Panc1 (cell line): ENCODE results near the gene CAPN15. TPM values are rescaled to one million over a fixed set of nuclear protein-coding genes. Genes with fewer than 3 reads are reported as not detected.
"Not testable (repeated sequence)": the region's sequence is repeated elsewhere in the genome, so short reads cannot be mapped to it uniquely, and the experiment has no call there.

Experiments used
- ATAC-seq: fragments of 200-7000 bp; cut with Tn5 transposase; 2 replicates; pipeline ENCODE4 v1.9.1; 2020; ENCODE audit warnings: mild to moderate bottlenecking, moderate library complexity
- Bru-seq: library from RNA; stranded (reverse); fragments of 400-500 nt; gene quantifications from one replicate; lab custom pipeline; 2021; lab: Mats Ljungman, UMichigan
- BruChase-seq, 2 experiments: library from RNA; stranded (reverse); fragments of 400-500 nt; gene quantifications; one replicate each; lab custom pipeline; 2021; lab: Mats Ljungman, UMichigan
- BruUV-seq: library from RNA; stranded (reverse); fragments of 400-500 nt; replicated peaks from 2 replicates; lab custom pipeline; 2021; lab: Mats Ljungman, UMichigan
- CTCF ChIA-PET: fragments of 300-600 bp; sonication (Branson Sonifier 250); formaldehyde crosslinking; loops from one replicate; lab custom pipeline; 2022; ENCODE audit warnings: antibody characterized with exemption; lab: Charles Lee
- POLR2A ChIA-PET: fragments of 300-600 bp; sonication (Branson Sonifier 250); formaldehyde crosslinking; loops from one replicate; lab custom pipeline; 2022; ENCODE audit warnings: antibody characterized with exemption; lab: Charles Lee
- DNase-seq: peaks from one replicate; pipeline ENCODE4 v3.0.0-alpha.2; 2010; ENCODE audit warnings: low read depth, low spot score
- H3K27ac ChIP-seq: 2 replicates; pipeline ENCODE4 v1.5.1; 2011; ENCODE audit warnings: mild to moderate bottlenecking, low read length, inconsistent platforms
- H3K27me3 ChIP-seq: fragments of 200-500 bp; sonication (Bioruptor generic); 2 replicates; pipeline ENCODE4 v1.6.0; 2014; ENCODE audit warnings: low read length, inconsistent platforms; ENCODE audit not compliant: control insufficient read depth, insufficient read depth
- H3K36me3 ChIP-seq: fragments of 200-500 bp; sonication (Bioruptor generic); 2 replicates; pipeline ENCODE4 v1.5.1; 2014; ENCODE audit warnings: inconsistent platforms, mild to moderate bottlenecking, low read length, moderate library complexity; ENCODE audit not compliant: control insufficient read depth, insufficient read depth
- H3K4me1 ChIP-seq: 2 replicates; pipeline ENCODE4 v1.5.1; 2011; ENCODE audit warnings: inconsistent platforms, mild to moderate bottlenecking, low read length, moderate library complexity; ENCODE audit not compliant: control insufficient read depth, insufficient read depth
- H3K4me3 ChIP-seq, 2 experiments: 2 replicates each; pipeline ENCODE4 v1.5.1; 2011 to 2012; ENCODE audit warnings: low read depth in 2 of 2, low read length in 2 of 2, mild to moderate bottlenecking in 2 of 2, inconsistent platforms in 1 of 2, moderate library complexity in 1 of 2
- H3K9me3 ChIP-seq: fragments of 200-500 bp; sonication (Bioruptor generic); 2 replicates; pipeline ENCODE4 v1.5.1; 2014; ENCODE audit warnings: low read depth, mild to moderate bottlenecking, inconsistent platforms, low read length, moderate library complexity; ENCODE audit not compliant: control insufficient read depth, insufficient read depth
- POLR2AphosphoS5 ChIP-seq: IDR thresholded peaks from 2 replicates; pipeline ENCODE4 v1.6.1; 2012; ENCODE audit warnings: mild to moderate bottlenecking, low read depth, low read length, moderate library complexity
- REST ChIP-seq, 2 experiments: IDR thresholded peaks; 2 replicates each; pipeline ENCODE4 v1.6.1; 2011 to 2012; ENCODE audit warnings: low read depth in 2 of 2, control low read depth in 1 of 2, low read length in 1 of 2, mild to moderate bottlenecking in 1 of 2, moderate library complexity in 1 of 2; ENCODE audit not compliant: insufficient read depth in 1 of 2
- SIN3A ChIP-seq: IDR thresholded peaks from 2 replicates; pipeline ENCODE4 v1.6.1; 2012; ENCODE audit warnings: low read depth, mild to moderate bottlenecking, low read length, moderate library complexity, borderline replicate concordance; ENCODE audit not compliant: insufficient read depth
- TCF7L2 ChIP-seq: IDR thresholded peaks from 2 replicates; pipeline ENCODE4 v1.6.1; 2011; ENCODE audit warnings: mild to moderate bottlenecking, low read depth, low read length, inconsistent platforms
- in situ Hi-C: cut with HindIII; loops from 2 replicates; pipeline ENCODE4 v1.10.0; 2016; ENCODE audit warnings: low sequenced_read_pairs, low pct_unique_long_range_greater_than_20kb
- intact Hi-C: fragments of 100-400 bp; cut with micrococcal nuclease; formaldehyde crosslinking; loops from one replicate; pipeline ENCODE4 v1.10.0; 2022; ENCODE audit not compliant: unreplicated experiment
- long read RNA-seq: library from polyadenylated mRNA; unstranded; transcript quantifications from one replicate; pipeline ENCODE4 v2.0.0, GENCODE V29; 2021; ENCODE audit not compliant: unreplicated experiment
- polyA plus RNA-seq: library from polyadenylated mRNA; unstranded; fragments of >200 nt; gene quantifications from one replicate; pipeline ENCODE4 v1.2.1, GENCODE V29; 2012; ENCODE audit warnings: missing spikeins; ENCODE audit not compliant: insufficient read length
- total RNA-seq: library from RNA; stranded (reverse); gene quantifications from one replicate; pipeline ENCODE4 v1.2.1, GENCODE V29; 2021; ENCODE audit not compliant: unreplicated experiment

The CAPN15 gene
- 78.5 TPM for total RNA-seq
- polyA plus RNA-seq: 117 TPM
- Bru-seq, nascent RNA: percentile 58 among the genes with signal in this experiment
- BruChase-seq, experiment 1, labeled RNA remaining after a 2-hour chase: percentile 74 among the genes with signal in this experiment
- percentile 83 among the genes with signal in this experiment for BruChase-seq, experiment 2, labeled RNA remaining after a 6-hour chase
- long read RNA-seq, partial matches to known transcripts: 13 of 36 reads
- long read RNA-seq, other reads (novel, unspliced or antisense): 21 of 36 reads

DNA sequence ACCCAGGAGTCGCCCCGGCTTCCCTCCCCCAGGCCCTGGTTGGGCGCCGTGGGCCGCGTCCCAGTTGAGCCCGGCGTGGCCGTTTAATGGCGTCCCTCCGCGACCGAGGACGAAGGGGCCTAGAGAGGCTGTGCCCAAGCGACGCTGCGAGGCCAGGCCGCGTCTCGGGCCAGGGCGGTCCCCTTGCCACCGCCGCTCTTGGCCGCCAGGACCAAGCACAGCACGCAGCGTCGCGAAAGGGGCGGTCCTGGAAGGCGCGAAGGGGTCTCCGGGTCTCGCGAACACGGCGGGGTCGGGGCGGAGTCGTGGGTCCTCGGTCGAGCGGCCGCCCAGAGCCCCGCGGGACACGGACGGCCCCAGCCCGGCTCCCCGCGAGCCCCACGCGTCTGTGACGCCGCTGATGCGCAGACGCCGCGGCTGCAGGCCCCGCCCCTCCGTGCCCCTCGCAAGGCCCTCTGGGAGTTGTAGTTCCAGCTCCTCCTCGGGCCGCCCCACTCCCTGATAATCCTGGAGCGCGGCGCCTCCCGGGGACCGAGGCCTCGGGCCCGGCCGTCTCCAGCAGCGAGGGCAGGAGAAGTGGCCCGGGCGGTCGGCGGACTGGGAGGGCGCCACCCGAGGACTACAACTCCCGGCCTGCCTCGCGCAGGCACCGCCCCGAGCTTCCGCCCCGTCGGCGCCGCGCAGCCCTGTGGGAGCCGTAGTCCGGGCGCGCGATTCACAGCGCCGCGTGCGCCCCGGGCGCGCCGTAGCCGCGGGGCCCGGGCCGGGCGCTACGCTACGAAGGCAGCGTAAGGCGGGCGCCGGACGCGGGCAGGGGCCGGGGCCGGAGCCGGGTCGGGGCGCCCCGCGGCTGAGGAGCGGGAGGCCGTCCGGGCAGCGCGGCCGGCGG, at the start of gene CAPN15:
TSS of gene CAPN15 (plus strand) at position 698 of the 889 bp plus-strand sequence. CDS start 19,127 bp downstream, outside the sequence.
- BruUV-seq: no TSS peak
- DNase-seq (no peak), ATAC-seq (peak; percentile 83)
- ChIA-PET POLR2A (no interaction called here), CTCF (no interaction called here)
- intact Hi-C loops: no loop called here
- Histone ChIP-seq H3K27me3 (no peaks in the 10 kb centered on the region), H3K4me1 (peaks cover 41% of the 10 kb centered on the region), H3K4me3 (peak within 1 kb of the TSS; percentile 82 to 86), H3K9me3 (no peaks in the 10 kb centered on the region), H3K27ac (peak within 1 kb of the TSS; percentile 95), H3K36me3 (no peaks in the 10 kb centered on the region)
- no peak for TF ChIP-seq TCF7L2
- peak; percentile 58; the same call in 1 of the 2 replicates for TF ChIP-seq POLR2AphosphoS5
- TF ChIP-seq REST (IDR thresholded peaks at IDR 0.05; ENCODE audit: insufficient read depth in 1 of 2, low read depth in 2 of 2, low read length in 1 of 2): no peak
- TF ChIP-seq SIN3A: no peak
- in situ Hi-C loops: no loop called here

- H3K36me3 ChIP-seq, CTCF ChIA-PET, H3K4me3 ChIP-seq, ATAC-seq, in situ Hi-C loops, POLR2A ChIA-PET, H3K9me3 ChIP-seq, H3K4me1 ChIP-seq, H3K27ac ChIP-seq, H3K27me3 ChIP-seq, BruUV-seq, DNase-seq, intact Hi-C loops: not testable (repeated sequence)
Measured at GRCh38 chr16:478287-478686, 49.2 kb upstream of the CAPN15 start.

DNA sequence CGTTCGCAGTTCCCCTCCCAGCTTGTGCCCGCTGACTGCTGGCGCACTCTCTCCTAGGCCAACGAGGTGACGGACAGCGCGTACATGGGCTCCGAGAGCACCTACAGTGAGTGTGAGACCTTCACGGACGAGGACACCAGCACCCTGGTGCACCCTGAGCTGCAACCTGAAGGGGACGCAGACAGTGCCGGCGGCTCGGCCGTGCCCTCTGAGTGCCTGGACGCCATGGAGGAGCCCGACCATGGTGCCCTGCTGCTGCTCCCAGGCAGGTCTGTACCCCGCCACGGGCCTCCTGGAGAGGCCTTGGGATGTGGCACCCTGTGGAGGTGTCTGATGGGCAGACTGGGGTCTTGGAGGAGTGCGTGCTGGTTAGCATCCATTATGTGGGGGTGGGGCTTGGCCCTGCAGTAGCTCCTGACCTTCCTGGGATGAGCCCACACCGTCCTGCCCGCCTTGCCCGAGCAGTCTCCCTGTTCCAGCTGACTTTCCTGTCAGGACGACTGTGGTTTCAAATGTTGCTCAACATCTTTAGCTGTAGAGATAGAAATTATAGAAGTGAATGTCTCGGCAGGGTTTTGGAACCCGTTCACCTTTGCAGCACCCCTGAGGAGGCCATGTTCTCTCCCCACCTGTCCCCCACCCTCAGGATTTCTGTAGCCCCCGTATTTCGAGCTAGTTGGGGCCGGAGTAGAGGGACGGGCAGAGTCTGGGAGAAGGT, 44.9 kb upstream of the CAPN15 start:
- Histone ChIP-seq H3K4me1 (peaks cover 1% of the 10 kb centered on the region; the same call in 1 of the 2 replicates), H3K4me3 (no peak overlapping the region), H3K36me3 (no peaks in the 10 kb centered on the region), H3K9me3 (no peaks in the 10 kb centered on the region), H3K27ac (no peak overlapping the region), H3K27me3 (no peaks in the 10 kb centered on the region)
- ChIA-PET POLR2A (no interaction called here), CTCF (no interaction called here)
- in situ Hi-C loops: no loop called here
- TF ChIP-seq POLR2AphosphoS5: no peak
- no peak for DNase-seq
- no TSS peak for BruUV-seq
- 0 out of 2 replicates have a peak, but pooled peaks have one; percentile 39 for ATAC-seq
- intact Hi-C loops: no loop called here
